ENCODE results near the gene PGP.

DNA sequence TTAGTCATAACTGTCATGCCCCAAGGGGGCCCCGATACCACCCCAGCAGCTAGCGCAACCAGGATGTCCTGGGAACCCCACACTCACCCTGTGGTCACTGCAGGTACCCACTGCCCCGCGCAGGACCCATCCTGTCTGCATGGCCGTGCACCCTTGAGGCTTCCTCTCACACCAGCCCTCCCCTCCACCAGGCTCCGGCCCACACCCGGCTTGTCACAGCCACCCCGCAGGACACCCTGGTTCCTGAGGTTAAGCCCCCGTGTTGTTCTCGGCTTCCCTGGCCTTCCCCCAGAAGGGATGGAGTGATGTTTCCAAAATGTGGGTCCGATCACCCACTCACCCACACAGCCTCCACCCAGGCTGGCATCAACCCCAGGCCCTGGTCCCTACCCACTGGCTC, 29.1 kb upstream of the PGP start:
- TF ChIP-seq, protein P1, sequence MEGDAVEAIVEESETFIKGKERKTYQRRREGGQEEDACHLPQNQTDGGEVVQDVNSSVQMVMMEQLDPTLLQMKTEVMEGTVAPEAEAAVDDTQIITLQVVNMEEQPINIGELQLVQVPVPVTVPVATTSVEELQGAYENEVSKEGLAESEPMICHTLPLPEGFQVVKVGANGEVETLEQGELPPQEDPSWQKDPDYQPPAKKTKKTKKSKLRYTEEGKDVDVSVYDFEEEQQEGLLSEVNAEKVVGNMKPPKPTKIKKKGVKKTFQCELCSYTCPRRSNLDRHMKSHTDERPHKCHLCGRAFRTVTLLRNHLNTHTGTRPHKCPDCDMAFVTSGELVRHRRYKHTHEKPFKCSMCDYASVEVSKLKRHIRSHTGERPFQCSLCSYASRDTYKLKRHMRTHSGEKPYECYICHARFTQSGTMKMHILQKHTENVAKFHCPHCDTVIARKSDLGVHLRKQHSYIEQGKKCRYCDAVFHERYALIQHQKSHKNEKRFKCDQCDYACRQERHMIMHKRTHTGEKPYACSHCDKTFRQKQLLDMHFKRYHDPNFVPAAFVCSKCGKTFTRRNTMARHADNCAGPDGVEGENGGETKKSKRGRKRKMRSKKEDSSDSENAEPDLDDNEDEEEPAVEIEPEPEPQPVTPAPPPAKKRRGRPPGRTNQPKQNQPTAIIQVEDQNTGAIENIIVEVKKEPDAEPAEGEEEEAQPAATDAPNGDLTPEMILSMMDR (IDR thresholded peaks at IDR 0.05), result no peak
- TF ChIP-seq POLR2A (IDR thresholded peaks at IDR 0.05), result no peak

Measured in Peyer's patch (tissue), 4 donors.